Activated T-cell treated with anti-CD3 and anti-CD28 coated beads, Interleukin-2, amount 50 U/mL, for 1 hour (primary cell): ENCODE data around the gene ADAM8.
A peak's percentile ranks its signal among the peaks of the same experiment; 100 is the strongest.
"Not testable (repeated sequence)": the region's sequence is repeated elsewhere in the genome, so short reads cannot be mapped to it uniquely, and the experiment has no call there.

ENCODE experiments used
- DNase-seq: peaks from one replicate; pipeline ENCODE4 v3.0.0-alpha.2; 2020

Gene ADAM8

DNA sequence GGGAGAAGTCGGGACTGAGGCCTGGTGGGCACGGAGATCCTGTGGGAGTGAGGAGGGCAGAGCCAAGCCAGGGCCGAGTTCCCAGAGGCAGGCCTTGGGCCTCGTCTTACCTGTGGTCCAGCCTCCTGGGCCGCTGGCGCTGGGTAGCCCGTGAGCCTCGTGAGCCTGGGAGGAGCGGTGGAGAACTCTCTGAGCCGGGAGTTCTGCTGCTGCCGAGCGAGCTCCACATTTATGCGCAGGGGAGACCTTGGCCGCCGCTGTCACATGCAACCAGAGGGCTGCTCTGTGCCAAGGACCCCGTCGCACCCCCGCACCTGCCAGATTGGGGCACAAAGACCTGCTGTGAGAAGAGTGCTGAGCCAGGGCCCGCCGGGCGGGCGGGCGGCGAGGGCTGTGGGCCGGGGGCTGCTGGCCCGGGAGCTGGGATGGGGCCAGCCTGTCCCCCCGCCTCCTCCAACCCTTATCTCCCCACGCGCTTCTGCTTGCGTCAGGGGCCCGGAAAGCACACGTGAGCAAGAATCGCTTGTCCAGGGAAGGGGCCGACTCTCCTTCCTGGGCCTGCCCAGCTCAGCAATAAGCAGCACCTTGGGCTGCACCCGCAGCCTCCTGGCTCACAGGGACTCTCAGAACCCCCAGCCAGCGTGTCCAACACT is 28.9 kb downstream of the ADAM8 start:
- DNase-seq, result no peak

GRCh38 chr10:133246236-133246626 is 30.4 kb downstream of the ADAM8 start:
- no peak for DNase-seq

- no peak for DNase-seq
Observed at GRCh38 chr10:133245439-133246235, 31.0 kb downstream of the ADAM8 start.

DNA sequence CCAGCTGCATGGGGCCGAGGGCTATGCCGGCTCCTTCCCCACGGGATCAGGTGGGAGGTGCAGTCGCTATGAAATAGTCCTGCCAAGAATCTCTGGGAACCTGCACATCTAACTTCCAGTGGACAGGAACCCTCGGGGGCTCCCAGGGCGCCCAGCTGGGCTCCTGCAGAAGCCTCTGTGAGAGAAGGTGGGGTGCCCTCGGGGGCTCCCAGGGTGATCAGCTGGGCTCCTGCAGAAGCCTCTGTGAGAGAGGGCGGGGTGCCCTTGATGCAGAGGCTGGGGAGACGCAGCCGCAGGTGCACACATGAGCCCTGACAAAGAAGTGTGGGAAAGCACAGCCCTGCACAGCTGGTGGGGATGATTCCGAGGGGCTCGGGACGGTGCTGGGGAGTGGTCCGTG is 33.1 kb downstream of the ADAM8 start:
- no peak for DNase-seq

DNA sequence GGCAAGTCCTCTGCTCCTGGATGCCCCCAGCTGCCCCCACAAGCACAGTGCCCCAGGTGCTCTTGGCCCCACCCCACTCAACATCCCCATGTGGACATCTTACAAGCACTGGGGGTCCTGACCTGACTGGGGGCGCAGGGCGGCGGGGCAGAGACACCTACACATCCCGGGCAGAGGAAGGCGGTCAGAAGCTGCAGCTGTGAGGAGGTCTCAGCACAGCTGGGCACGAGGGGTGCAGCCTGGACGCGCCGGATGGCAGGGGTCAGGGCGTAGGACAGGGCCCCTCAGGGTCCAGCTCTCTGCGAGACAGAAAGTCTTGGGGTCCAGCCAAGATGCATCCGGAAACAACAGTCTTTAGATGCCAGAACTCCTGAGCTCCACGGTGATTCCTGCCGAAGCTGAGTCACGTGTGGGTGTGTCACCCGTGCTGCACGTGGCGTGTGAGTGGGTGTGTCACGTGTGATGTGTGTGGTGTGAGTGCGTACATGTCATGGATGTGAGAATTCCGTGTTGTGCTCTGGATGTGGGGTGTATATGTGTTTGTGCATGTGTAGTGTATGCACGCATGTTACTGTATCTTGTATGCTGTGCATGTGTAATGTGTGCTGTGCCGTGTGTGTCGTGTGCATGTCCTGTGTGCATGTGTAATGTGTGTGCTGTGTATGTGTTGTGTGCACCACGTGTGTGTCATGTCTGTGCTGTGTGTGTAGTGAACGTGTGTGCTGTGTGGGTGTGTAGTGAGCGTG is 33.9 kb downstream of the ADAM8 start:
- no peak for DNase-seq

GRCh38 chr10:133241501-133242205 is 35.0 kb downstream of the ADAM8 start:
- no peak for DNase-seq

DNA sequence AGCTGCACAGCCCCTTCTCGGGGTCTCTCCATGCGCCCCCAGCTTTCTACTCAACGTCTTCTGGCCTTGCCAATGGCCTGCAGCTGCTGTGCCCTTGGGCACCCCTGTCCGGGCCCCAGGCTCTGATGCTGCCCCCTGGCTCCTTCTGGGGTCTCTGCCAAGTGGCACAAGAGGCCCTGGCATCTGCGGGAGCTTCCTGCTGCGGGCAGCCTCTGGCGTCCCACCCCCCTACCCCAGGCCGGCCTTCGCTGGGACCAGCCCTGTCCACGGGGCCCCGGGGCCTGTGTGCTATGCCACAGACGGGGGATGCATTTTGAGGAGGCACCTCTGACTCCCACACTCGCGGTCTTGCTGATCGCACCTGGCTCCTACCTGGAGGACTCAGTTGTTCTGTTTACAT is 36.7 kb downstream of the ADAM8 start:
- DNase-seq, result no peak

- no peak for DNase-seq
Observed at GRCh38 chr10:133238466-133238804, 38.2 kb downstream of the ADAM8 start.

GRCh38 chr10:133237588-133238465 is 38.8 kb downstream of the ADAM8 start, which contains the start of gene VENTX:
Gene VENTX (plus strand): TSS chr10:133237855. CDS start chr10:133237915, 60 bp downstream.
- DNase-seq, result no peak

DNA sequence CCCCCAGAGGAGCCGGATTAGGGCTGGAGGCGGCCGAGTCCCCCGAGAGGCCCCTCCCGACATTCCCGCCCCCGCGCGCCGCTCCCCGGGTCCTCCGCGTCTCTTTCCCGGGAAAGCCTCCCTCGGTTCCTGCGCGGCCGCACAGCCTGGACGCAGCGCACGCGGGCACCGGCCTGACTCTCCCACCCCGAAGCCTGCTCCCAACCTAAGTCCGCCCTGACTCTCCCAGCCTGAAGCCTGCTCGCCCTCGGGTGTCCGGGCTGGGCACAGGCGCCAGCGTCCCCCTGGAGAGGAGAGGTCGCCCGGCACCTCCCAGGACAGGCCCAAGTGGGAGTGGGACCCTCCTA is 39.5 kb downstream of the ADAM8 start:
- DNase-seq, result no peak

GRCh38 chr10:133236401-133237240 is 40.0 kb downstream of the ADAM8 start:
- peak; percentile 34 for DNase-seq

GRCh38 chr10:133235932-133236331 is 40.7 kb downstream of the ADAM8 start:
- peak; percentile 27 for DNase-seq

GRCh38 chr10:133235265-133235855 is 41.3 kb downstream of the ADAM8 start:
- no peak for DNase-seq

DNA sequence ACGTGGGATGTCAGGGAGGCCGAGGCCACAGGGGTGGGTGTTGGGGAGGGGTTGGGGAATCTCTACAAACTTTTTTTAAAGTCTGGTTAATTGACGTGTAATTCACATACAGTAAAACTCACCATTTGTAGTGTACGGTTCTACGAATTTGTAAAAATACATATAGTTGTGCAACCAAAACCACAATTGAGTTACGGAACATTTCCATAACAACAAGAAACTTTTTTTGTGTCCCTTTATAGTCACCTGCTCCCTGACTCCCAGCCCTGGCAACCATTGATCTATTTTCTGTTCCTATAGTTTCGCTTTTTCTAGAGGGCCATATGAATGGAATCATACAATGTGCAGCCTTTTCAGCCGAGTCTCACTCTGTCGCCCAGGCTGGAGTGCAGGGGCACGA is 41.9 kb downstream of the ADAM8 start:
- not testable (repeated sequence) for DNase-seq

DNA sequence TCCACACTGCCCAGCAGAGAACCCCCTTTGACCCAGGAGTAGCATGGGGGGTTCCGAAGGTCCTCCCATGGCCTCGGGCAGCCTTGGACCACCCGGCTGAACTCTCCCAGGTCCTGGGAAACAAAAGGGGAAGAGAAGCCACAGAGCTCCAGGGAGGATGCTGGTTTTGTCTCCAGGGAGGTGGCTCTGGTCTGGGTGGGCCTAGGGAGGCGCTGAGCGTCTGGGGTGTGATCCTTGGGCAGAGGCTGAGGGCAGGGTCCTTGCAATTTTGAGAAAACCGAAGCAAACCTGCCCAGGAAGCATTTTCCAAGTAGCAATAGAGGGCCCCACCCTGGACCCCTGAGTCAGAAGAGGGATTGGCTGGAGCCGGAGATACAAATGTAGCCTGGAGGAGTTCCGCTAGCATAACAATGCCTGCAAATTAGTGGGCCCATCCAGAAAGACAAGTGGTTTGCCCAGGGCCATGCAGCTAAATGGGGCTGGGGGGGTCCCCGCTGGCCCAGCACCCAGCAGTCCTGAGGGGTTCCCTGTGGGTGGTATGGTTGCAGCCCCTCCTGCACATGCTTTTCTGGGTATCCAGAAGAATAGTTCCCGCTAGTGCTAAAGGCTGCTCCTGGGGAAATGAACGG is 44.6 kb downstream of the ADAM8 start:
- no peak for DNase-seq

- no peak for DNase-seq
Observed at GRCh38 chr10:133231244-133231945, 45.3 kb downstream of the ADAM8 start.

GRCh38 chr10:133230387-133231195 is 46.1 kb downstream of the ADAM8 start:
- no peak for DNase-seq

DNA sequence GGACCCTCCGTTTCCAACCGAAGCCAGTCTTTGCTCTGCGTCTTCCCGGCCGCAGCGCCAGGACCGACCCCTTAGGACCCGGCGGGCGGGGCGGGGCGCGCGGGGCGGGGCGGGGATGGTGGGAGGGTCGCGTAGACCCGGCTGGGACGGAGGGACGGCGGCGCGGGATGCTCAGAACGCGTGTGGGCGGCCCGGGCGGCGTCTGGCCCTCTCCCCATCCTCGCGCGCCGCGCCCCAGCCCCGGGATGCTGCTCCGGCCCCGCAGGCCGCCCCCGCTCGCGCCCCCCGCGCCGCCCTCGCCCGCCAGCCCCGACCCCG is 46.7 kb downstream of the ADAM8 start, which contains the start of gene UTF1:
Gene UTF1 (plus strand): TSS at position 174 of the 318 bp plus-strand sequence. CDS start 72 bp downstream, at position 246.
- no peak for DNase-seq
